ENCODE results near the gene ZDHHC11B.
"Not testable (repeated sequence)": the region's sequence is repeated elsewhere in the genome, so short reads cannot be mapped to it uniquely, and the experiment has no call there.

ZDHHC11B gene

GRCh38 chr5:683551-684481, 100.7 kb downstream of the ZDHHC11B start:
- DNase-seq = no peak

- DNase-seq = not testable (repeated sequence)
Observed at GRCh38 chr5:682651-683358, 101.7 kb downstream of the ZDHHC11B start.

GRCh38 chr5:682216-682615, 102.3 kb downstream of the ZDHHC11B start:
- not testable (repeated sequence) for DNase-seq

GRCh38 chr5:681317-682191, 103.0 kb downstream of the ZDHHC11B start:
- DNase-seq = not testable (repeated sequence)

GRCh38 chr5:680836-681235, 103.7 kb downstream of the ZDHHC11B start:
- not testable (repeated sequence) for DNase-seq

- not testable (repeated sequence) for DNase-seq
Observed at GRCh38 chr5:680118-680795, 104.3 kb downstream of the ZDHHC11B start.

- DNase-seq = not testable (repeated sequence)
Observed at GRCh38 chr5:679166-679895, 105.2 kb downstream of the ZDHHC11B start.

- DNase-seq = not testable (repeated sequence)
Observed at GRCh38 chr5:678521-678920, 106.0 kb downstream of the ZDHHC11B start.

GRCh38 chr5:677131-678101, 107.1 kb downstream of the ZDHHC11B start:
- no peak for DNase-seq

- DNase-seq = no peak
Observed at GRCh38 chr5:676699-677076, 107.8 kb downstream of the ZDHHC11B start.

- DNase-seq = no peak
Observed at GRCh38 chr5:675871-676698, 108.4 kb downstream of the ZDHHC11B start.

GRCh38 chr5:675111-675870, 109.2 kb downstream of the ZDHHC11B start:
- no peak for DNase-seq

GRCh38 chr5:674630-675011, 109.9 kb downstream of the ZDHHC11B start:
- no peak for DNase-seq

GRCh38 chr5:673831-674629, 110.5 kb downstream of the ZDHHC11B start:
- DNase-seq = no peak

GRCh38 chr5:673161-673830, 111.2 kb downstream of the ZDHHC11B start:
- DNase-seq = no peak

GRCh38 chr5:672329-673160, 112.0 kb downstream of the ZDHHC11B start:
- peak; percentile 99 for DNase-seq

Data from COR-L47 (cell line).